GM18508 (cell line): ENCODE measurements around the gene MYOF.

Source experiments
- ATAC-seq: cut with Tn5 transposase; IDR thresholded peaks from one replicate; pipeline ENCODE4 v1.9.1; 2021; ENCODE audit warnings: moderate number of reproducible peaks; ENCODE audit not compliant: insufficient read depth, unreplicated experiment

MYOF gene

GRCh38 chr10:93482145-93482834 is at the start of gene MYOF:
Gene MYOF, minus strand, starts transcription at chr10:93482334. Its CDS starts 140 bp downstream, at chr10:93482194.
- no peak for ATAC-seq

GRCh38 chr10:93518531-93518930 is 36.4 kb upstream of the MYOF start:
- no peak for ATAC-seq

GRCh38 chr10:93516006-93516380 is 33.9 kb upstream of the MYOF start:
- ATAC-seq = no peak

GRCh38 chr10:93515071-93516005 is 33.2 kb upstream of the MYOF start:
- ATAC-seq = no peak

DNA sequence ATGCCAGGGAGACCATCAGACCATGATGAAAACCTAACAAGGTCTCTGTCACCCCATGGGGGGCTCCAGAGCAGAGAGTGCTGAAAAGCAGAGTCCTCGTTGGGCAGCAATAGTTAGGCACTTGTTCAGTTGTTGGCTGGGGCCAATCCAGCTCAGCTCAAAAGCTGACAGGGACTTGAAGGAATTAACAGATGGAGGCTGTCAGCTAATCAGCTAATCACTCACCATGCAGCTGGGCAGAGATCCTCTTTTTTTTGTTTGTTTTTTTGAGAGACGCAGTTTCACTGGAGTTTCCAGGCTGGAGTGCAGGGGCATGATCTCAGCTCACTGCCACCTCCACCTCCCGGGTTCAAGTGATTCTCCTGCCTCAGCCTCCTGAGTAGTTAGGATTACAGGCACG is 32.4 kb upstream of the MYOF start:
- no peak for ATAC-seq

DNA sequence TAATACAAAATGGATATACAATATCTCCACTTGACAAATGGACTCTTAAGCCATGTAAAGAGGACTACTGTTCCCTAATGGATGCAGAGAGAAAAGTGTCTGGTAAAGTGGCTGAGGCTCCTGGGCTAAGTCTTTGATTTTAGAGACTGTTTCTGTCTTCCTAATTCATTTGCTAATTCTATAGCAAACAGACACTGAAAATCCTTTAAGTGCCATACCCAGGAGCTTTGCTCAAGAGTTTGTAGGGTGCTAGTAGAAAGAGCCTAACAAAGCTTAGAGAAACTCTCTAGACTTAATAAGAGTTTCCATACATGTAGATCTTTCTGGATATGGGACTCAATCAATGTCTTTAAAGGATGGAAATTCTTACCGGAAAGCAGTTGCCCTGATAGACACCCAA is 31.0 kb upstream of the MYOF start:
- ATAC-seq = no peak

DNA sequence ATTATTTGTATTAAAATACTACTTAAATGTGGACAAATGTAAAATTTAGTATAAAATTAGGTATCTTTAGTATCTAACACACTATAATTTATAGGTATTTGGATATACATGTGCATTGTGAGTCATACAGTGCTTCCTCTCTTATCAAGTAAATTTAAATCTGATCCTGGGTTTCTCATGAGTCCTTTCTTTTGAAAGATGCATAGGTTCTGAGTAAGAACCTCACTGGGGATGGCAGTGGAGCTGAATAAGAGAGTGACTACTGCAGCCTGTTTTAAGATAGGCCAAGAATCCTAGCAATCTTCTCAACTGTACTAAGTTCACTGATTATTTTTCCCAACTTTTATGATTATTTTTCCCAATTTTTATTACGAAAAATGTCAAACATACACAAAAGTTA is 30.4 kb upstream of the MYOF start:
- ATAC-seq = no peak

GRCh38 chr10:93509816-93510215 is 27.7 kb upstream of the MYOF start:
- ATAC-seq = no peak

GRCh38 chr10:93505075-93505474 is 22.9 kb upstream of the MYOF start:
- no peak for ATAC-seq

DNA sequence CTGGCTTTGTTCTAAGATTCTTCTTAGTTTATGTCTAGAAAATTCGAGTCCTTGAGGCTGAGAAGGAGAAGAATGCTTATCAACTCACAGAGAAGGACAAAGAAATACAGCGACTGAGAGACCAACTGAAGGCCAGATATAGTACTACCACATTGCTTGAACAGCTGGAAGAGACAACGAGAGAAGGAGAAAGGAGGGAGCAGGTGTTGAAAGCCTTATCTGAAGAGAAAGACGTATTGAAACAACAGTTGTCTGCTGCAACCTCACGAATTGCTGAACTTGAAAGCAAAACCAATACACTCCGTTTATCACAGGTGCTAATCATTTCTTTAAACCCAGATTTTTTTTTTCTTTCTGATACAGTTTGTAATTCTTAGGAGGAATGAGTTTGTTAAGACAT is 20.9 kb upstream of the MYOF start:
- ATAC-seq = no peak

DNA sequence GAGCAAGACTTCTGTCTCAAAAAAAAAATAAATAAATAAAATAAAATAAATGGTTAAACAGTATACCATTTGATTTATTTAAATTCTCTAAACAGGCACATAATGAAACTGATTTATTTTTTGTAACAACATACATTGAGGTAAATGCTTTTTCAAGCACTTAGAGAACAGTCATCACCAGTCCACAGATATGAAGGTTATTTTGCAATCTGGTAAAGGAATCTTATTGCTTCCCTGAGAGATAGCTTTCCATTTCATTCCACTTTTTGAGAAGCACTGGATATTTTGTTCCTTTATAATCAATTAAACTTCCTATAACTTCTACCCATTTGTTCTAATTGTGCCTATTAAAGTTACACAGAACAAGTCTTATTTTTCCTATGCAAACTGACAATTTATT is 19.5 kb upstream of the MYOF start:
- ATAC-seq = no peak

DNA sequence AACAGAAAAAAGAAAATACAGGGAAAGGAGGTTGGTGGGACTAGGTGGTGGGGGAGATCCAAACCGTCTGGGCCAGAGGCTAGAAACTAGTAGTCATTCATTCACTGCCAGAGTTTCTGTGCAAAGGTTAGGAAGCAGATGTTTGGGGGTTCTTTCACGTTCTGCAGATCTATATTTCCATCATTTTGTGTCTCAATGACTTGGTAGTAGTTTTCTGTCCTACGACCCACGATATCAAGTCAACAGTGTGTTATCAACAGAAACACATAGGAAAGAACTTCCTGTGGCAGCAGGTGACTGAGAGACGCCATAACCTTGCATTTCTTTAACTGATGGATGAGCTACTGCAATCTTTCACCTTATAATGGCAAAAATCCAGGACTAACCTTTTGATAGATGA is 16.0 kb upstream of the MYOF start:
- no peak for ATAC-seq

DNA sequence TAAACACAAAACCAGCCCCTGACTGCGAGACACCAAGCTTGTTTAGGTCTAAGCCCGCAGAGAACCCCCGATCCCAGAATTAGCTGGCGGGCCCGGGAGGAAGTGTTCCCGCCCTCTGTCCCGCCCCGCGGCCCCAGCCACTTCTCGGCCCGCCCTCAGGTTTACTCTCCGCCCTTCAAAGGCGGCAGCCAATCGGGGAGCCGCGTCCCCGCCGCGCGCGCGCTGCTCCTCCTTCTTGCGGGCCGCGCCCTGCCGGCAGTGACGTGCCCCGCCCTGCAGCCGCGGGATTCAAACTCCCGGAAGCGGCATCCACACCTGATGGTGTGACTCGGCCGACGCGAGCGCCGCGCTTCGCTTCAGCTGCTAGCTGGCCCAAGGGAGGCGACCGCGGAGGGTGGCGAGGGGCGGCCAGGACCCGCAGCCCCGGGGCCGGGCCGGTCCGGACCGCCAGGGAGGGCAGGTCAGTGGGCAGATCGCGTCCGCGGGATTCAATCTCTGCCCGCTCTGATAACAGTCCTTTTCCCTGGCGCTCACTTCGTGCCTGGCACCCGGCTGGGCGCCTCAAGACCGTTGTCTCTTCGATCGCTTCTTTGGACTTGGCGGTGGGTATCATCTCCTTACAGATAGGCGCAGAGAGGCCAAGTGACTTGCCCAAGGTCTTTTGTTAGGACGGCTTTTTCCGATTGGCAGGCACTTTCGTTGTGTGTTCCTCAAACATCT is 14.3 kb upstream of the MYOF start, which contains the start of gene CEP55:
Gene CEP55, plus strand, starts transcription at position 291 of the 720 bp plus-strand sequence. CDS start 3,440 bp downstream, outside the sequence.
- peak; percentile 77 for ATAC-seq

DNA sequence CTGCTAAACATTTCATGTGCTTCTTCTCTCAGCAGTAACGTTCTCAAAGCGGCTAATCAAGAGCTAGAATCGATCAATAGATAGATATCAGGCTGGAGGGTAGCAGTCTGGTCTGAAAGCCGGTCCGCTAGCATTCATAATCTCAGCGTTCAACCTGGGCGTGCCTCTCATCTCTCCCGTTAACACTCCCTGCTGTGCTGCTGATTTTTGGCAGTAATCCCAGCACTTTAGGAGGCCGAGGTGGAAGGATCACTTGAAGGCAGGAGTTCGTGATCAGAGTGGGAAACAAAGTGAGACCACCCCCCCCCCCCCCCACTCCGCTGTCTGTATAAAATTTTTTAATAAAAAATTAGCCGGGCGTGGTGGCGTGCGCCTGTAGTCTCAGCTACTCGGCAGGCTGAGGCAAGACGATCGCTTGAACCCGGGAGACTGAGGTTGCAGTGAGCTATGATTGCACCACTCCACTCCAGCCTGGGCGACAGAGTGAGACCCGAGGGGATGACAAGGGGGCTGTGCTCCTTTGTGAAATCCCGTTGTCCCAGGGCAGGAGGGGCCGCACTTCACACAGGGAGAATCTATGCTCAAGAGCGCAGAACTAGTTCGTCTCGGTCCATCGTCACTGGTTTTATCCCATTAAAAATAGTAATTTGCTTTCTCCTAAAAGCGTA is 13.7 kb upstream of the MYOF start:
- peak; percentile 16 for ATAC-seq

DNA sequence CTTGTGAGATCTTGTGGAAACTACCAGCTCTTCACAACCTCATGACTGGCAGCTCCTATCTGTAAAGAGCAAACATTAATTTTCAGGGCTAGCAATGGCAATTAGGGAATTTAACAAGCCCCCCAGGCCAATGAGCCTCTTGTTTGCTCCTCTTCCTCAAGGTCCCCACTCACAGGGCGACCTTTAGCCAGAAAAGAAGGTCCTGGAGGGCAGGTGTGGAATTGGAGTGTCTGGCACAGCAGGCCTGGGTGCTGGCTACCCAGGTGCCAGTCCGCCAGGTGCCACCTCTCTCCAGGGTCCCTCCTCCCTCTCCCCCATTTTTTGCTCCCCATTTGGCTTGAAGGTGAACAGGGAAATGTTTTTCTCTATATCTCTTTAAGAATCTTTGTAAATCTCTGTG is 12.4 kb upstream of the MYOF start:
- ATAC-seq = no peak

DNA sequence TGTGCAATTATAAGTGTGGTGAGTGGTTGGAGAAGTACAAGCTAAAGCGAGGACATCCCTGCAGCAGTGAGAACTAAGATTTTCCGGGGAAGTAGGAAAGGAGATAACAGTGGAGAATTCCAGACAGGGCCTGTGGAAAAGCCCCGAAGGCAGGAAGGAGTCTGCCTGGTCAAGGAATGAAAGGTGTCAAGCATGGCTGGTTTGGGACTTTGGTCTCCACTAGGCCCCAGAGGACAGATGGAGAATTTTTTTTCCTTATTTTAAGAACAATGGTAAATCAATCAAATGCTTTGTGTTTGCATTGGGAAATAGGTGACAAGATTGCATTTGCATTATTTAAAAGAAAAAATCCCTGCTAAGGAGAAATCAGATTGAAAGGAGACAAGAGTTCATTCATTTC is 11.0 kb upstream of the MYOF start:
- ATAC-seq = no peak

- ATAC-seq = no peak
Measured at GRCh38 chr10:93491602-93492121, 9.5 kb upstream of the MYOF start.

- no peak for ATAC-seq
Measured at GRCh38 chr10:93488956-93489528, 6.9 kb upstream of the MYOF start.

- ATAC-seq = no peak
Measured at GRCh38 chr10:93485690-93486089, 3.6 kb upstream of the MYOF start.

DNA sequence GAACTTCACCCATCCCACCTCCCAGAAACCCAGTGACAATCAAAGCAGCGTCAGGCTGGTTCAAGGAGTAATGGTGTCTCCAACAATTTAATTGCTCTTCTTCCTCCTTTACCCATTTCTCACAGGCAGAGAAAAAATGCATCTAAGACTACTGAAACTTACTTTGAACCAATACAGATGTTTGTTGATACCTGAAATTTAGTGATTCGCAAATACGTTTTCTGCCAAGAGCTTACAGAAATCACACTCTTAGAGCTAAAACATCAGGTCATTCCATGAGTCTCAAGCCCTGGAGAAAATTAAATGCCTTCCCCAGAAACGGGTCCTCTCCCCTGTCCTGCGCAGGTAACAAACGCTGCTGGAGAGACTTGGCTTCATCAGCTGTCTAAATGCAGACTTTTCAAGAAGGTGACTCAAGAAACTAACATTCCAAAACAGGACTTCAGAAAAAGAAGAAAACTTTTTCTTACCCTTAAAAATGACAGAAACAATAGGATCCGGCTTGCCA is 443 bp downstream of the MYOF start:
- ATAC-seq = no peak
